Panc1 (cell line): ENCODE data around the gene AGAP1. TPM values are rescaled to one million over a fixed set of nuclear protein-coding genes. Genes with fewer than 3 reads are reported as not detected.

Experiments
- ATAC-seq: fragments of 200-7000 bp; cut with Tn5 transposase; 2 replicates; pipeline ENCODE4 v1.9.1; 2020; ENCODE audit warnings: mild to moderate bottlenecking, moderate library complexity
- BruUV-seq: library from RNA; stranded (reverse); fragments of 400-500 nt; replicated peaks from 2 replicates; lab custom pipeline; 2021; lab: Mats Ljungman, UMichigan
- CTCF ChIA-PET: fragments of 300-600 bp; sonication (Branson Sonifier 250); formaldehyde crosslinking; loops from one replicate; lab custom pipeline; 2022; ENCODE audit warnings: antibody characterized with exemption; lab: Charles Lee
- POLR2A ChIA-PET: fragments of 300-600 bp; sonication (Branson Sonifier 250); formaldehyde crosslinking; loops from one replicate; lab custom pipeline; 2022; ENCODE audit warnings: antibody characterized with exemption; lab: Charles Lee
- DNase-seq: peaks from one replicate; pipeline ENCODE4 v3.0.0-alpha.2; 2010; ENCODE audit warnings: low read depth, low spot score
- H3K27ac ChIP-seq: 2 replicates; pipeline ENCODE4 v1.5.1; 2011; ENCODE audit warnings: mild to moderate bottlenecking, low read length, inconsistent platforms
- H3K27me3 ChIP-seq: fragments of 200-500 bp; sonication (Bioruptor generic); 2 replicates; pipeline ENCODE4 v1.6.0; 2014; ENCODE audit warnings: low read length, inconsistent platforms; ENCODE audit not compliant: control insufficient read depth, insufficient read depth
- H3K36me3 ChIP-seq: fragments of 200-500 bp; sonication (Bioruptor generic); 2 replicates; pipeline ENCODE4 v1.5.1; 2014; ENCODE audit warnings: inconsistent platforms, mild to moderate bottlenecking, low read length, moderate library complexity; ENCODE audit not compliant: control insufficient read depth, insufficient read depth
- H3K4me1 ChIP-seq: 2 replicates; pipeline ENCODE4 v1.5.1; 2011; ENCODE audit warnings: inconsistent platforms, mild to moderate bottlenecking, low read length, moderate library complexity; ENCODE audit not compliant: control insufficient read depth, insufficient read depth
- H3K4me3 ChIP-seq, 2 experiments: 2 replicates each; pipeline ENCODE4 v1.5.1; 2011 to 2012; ENCODE audit warnings: low read depth in 2 of 2, low read length in 2 of 2, mild to moderate bottlenecking in 2 of 2, inconsistent platforms in 1 of 2, moderate library complexity in 1 of 2
- H3K9me3 ChIP-seq: fragments of 200-500 bp; sonication (Bioruptor generic); 2 replicates; pipeline ENCODE4 v1.5.1; 2014; ENCODE audit warnings: low read depth, mild to moderate bottlenecking, inconsistent platforms, low read length, moderate library complexity; ENCODE audit not compliant: control insufficient read depth, insufficient read depth
- CTCF ChIP-seq: fragments of 450-650 bp; IDR thresholded peaks from 2 replicates; pipeline ENCODE4 v1.5.1; 2017; ENCODE audit warnings: mild to moderate bottlenecking
- POLR2AphosphoS5 ChIP-seq: IDR thresholded peaks from 2 replicates; pipeline ENCODE4 v1.6.1; 2012; ENCODE audit warnings: mild to moderate bottlenecking, low read depth, low read length, moderate library complexity
- REST ChIP-seq, 2 experiments: IDR thresholded peaks; 2 replicates each; pipeline ENCODE4 v1.6.1; 2011 to 2012; ENCODE audit warnings: low read depth in 2 of 2, control low read depth in 1 of 2, low read length in 1 of 2, mild to moderate bottlenecking in 1 of 2, moderate library complexity in 1 of 2; ENCODE audit not compliant: insufficient read depth in 1 of 2
- SIN3A ChIP-seq: IDR thresholded peaks from 2 replicates; pipeline ENCODE4 v1.6.1; 2012; ENCODE audit warnings: low read depth, mild to moderate bottlenecking, low read length, moderate library complexity, borderline replicate concordance; ENCODE audit not compliant: insufficient read depth
- TCF7L2 ChIP-seq: IDR thresholded peaks from 2 replicates; pipeline ENCODE4 v1.6.1; 2011; ENCODE audit warnings: mild to moderate bottlenecking, low read depth, low read length, inconsistent platforms
- in situ Hi-C: cut with HindIII; loops from 2 replicates; pipeline ENCODE4 v1.10.0; 2016; ENCODE audit warnings: low sequenced_read_pairs, low pct_unique_long_range_greater_than_20kb
- intact Hi-C: fragments of 100-400 bp; cut with micrococcal nuclease; formaldehyde crosslinking; loops from one replicate; pipeline ENCODE4 v1.10.0; 2022; ENCODE audit not compliant: unreplicated experiment
- total RNA-seq: library from RNA; stranded (reverse); gene quantifications from one replicate; pipeline ENCODE4 v1.2.1, GENCODE V29; 2021; ENCODE audit not compliant: unreplicated experiment

AGAP1 gene
- total RNA-seq, 1 experiment from 2014 or later = 38.9 TPM

GRCh38 chr2:235825946-235826345 lies 332.1 kb downstream of the AGAP1 start:
- ATAC-seq = no peak
- H3K9me3 ChIP-seq = no peaks in the 10 kb centered on the region
- H3K27ac ChIP-seq = no peak overlapping the region
- TF ChIP-seq SIN3A = no peak
- no peak for TF ChIP-seq REST (IDR thresholded peaks at IDR 0.05; ENCODE audit: insufficient read depth in 1 of 2, low read depth in 2 of 2, low read length in 1 of 2)
- TF ChIP-seq POLR2AphosphoS5 = no peak
- TF ChIP-seq CTCF = no peak
- no peak for TF ChIP-seq TCF7L2
- no peaks in the 10 kb centered on the region for H3K4me1 ChIP-seq
- intact Hi-C loops = no loop called here
- no peak for DNase-seq
- BruUV-seq = no TSS peak
- CTCF ChIA-PET = no interaction called here
- in situ Hi-C loops = no loop called here
- POLR2A ChIA-PET = no interaction called here
- no peaks in the 10 kb centered on the region for H3K27me3 ChIP-seq
- no peak overlapping the region for H3K4me3 ChIP-seq
- H3K36me3 ChIP-seq = no peaks in the 10 kb centered on the region

GRCh38 chr2:235826826-235827225 lies 333.0 kb downstream of the AGAP1 start:
- TF ChIP-seq POLR2AphosphoS5 (no peak), TCF7L2 (no peak), SIN3A (no peak), REST (IDR thresholded peaks at IDR 0.05; ENCODE audit: insufficient read depth in 1 of 2, low read depth in 2 of 2, low read length in 1 of 2) (no peak), CTCF (no peak)
- DNase-seq (no peak), ATAC-seq (no peak)
- Histone ChIP-seq H3K36me3 (no peaks in the 10 kb centered on the region), H3K4me1 (no peaks in the 10 kb centered on the region), H3K27ac (no peak overlapping the region), H3K9me3 (no peaks in the 10 kb centered on the region), H3K27me3 (no peaks in the 10 kb centered on the region), H3K4me3 (no peak overlapping the region)
- in situ Hi-C loops = no loop called here
- BruUV-seq = no TSS peak
- ChIA-PET POLR2A (no interaction called here), CTCF (no interaction called here)
- intact Hi-C loops = no loop called here
